Testis (tissue), 2 donors: Measurements from ENCODE around the gene HSPA1B.

Experiments used
- POLR2A ChIP-seq: fragments of 450-650 bp; IDR thresholded peaks from one replicate; pipeline ENCODE4 v1.6.1; 2017; ENCODE audit warnings: antibody characterized with exemption, mild to moderate bottlenecking, moderate library complexity
- TF ChIP-seq, protein P1 (sequence below), 3 experiments: fragments of 450-650 bp in 2 of 3; fragments of 200-600 bp in 1 of 3; sonication (generic) in 1 of 3; IDR thresholded peaks; one replicate each; pipeline ENCODE4 v1.5.1; 2016 to 2019; ENCODE audit warnings: antibody characterized with exemption in 3 of 3, mild to moderate bottlenecking in 2 of 3, moderate library complexity in 1 of 3

DNA sequence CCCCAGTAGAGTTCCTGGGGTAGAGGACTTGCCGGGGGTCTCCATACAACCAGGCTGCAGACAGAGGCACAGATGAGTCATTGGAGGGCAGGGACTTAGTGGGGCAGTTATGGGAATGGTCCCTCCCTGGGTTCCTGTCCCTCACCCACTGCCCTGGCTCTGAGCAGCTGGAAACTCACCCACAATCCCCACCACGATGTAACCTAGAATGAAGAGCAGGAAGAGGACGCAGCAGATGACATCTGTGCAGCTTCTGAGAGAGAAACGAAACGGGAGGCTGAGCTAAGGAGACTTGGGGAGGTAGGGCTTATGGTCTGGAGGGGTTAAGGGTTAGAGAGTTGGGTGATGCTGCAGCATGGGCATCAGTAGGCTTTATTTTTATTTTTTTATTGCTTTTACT, 48.3 kb downstream of the HSPA1B start:
- TF ChIP-seq, protein P1, sequence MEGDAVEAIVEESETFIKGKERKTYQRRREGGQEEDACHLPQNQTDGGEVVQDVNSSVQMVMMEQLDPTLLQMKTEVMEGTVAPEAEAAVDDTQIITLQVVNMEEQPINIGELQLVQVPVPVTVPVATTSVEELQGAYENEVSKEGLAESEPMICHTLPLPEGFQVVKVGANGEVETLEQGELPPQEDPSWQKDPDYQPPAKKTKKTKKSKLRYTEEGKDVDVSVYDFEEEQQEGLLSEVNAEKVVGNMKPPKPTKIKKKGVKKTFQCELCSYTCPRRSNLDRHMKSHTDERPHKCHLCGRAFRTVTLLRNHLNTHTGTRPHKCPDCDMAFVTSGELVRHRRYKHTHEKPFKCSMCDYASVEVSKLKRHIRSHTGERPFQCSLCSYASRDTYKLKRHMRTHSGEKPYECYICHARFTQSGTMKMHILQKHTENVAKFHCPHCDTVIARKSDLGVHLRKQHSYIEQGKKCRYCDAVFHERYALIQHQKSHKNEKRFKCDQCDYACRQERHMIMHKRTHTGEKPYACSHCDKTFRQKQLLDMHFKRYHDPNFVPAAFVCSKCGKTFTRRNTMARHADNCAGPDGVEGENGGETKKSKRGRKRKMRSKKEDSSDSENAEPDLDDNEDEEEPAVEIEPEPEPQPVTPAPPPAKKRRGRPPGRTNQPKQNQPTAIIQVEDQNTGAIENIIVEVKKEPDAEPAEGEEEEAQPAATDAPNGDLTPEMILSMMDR (IDR thresholded peaks at IDR 0.05), result no peak
- no peak for TF ChIP-seq POLR2A
